HG03175 (cell line): Measurements from ENCODE around the gene CDHR1.

ENCODE experiments used
- ATAC-seq: cut with Tn5 transposase; IDR thresholded peaks from one replicate; pipeline ENCODE4 v1.9.1; 2021; ENCODE audit warnings: mild to moderate bottlenecking, moderate library complexity; ENCODE audit not compliant: unreplicated experiment

The CDHR1 gene

DNA sequence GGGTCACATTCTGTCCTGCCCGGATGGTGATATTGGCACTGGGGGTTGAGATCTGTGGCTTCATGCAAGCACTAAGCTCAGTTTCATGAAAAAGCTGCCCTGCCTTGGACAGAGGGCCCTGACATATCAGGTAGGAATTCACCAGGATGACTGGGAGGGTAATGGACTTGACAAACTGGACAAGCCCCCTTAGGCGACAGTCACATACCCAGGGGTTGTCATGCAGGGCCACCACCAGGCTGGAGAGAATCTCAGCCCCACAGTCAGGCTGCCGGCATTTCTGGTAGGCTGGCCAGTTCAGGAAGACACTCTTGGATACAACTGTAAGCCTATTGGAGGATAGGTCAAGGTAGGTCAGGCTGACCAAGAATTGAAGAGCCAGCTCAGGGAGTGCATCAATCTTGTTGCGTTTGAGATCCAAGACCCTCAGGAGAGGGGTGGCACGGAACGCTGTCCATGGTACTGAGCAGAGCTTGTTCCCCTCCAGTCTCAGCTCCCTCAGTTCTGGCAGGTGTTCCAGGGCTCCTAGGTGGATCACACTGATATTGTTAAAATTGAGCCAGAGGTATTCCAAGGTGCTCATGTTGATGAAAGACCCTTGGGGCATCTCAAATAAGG, 30.2 kb downstream of the CDHR1 start:
- ATAC-seq, result no peak

DNA sequence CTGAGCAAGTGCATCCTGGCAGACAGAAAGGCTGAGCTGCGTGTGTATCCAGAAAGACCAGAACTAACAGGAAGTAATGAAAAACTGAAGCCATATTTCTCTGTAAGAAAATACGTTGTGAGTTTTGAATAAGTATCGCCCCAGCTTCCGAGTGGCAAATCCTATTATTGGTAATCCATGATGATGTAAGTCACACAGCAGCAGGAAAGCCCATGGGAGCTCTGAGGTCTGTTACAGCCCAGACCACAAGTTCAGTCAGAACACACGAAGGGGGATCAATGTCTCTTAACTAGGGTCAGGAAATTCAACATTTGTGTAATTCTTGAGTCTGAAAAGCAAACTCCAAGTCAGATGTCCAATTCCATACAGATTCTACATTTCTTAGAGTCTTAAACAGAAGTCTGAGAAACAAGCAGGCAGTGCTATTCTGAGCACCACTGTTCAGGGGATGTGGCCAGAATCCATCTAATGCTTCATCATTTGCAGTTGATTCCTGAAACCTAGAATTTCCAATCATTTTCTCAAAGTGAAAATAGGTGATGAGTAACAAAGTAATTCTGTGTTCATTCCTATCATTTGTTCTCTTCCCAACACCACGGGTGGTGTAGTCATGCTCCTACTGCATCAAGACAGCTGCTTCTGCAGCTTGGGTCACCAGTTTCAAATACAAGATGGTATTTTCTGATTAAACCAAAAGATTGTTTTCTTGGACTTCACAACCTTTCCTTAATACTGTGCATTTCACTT, 31.3 kb downstream of the CDHR1 start, which contains the start of gene LRIT2:
Gene LRIT2 (minus strand): TSS at position 118 of the 747 bp plus-strand sequence. CDS start 24 bp downstream, at position 94.
- no peak for ATAC-seq

DNA sequence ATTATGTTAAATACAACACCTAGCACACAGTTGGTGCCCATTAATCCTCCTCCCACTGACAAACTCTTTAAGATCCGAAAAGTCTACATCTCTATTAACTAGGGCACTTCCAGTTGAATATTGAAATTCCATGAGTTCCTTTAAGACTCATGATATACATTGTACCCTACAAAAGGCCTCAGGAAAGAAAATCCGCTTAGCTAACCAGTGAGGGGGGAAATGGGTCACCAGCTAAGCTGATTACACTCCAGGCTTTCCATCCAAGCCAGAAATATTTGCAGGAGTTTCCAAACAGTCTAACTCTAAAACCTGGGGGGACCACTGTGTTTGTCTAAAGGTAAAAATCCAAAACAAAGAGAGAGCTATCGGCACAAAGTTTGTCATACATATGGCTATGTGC, 32.3 kb downstream of the CDHR1 start:
- ATAC-seq, result no peak

DNA sequence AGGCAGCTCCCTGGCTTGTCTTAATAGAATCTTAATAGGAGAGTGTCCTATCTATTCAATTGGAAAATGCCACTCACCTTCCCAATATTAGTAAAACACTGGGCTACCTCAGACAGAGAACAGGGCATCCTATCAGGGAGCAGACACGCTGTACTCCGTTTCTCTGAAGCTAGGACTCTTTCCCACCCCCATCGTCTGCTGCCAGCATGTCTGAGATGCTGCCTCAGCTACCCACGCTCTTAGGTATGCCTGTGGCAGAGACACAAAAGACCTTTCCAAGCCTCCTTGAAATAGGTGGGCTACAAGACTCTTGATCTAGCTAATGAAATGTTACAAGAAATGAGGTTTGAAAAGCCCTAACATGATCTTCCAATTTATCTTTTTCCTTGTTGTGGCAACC, 33.5 kb downstream of the CDHR1 start:
- ATAC-seq, result no peak

DNA sequence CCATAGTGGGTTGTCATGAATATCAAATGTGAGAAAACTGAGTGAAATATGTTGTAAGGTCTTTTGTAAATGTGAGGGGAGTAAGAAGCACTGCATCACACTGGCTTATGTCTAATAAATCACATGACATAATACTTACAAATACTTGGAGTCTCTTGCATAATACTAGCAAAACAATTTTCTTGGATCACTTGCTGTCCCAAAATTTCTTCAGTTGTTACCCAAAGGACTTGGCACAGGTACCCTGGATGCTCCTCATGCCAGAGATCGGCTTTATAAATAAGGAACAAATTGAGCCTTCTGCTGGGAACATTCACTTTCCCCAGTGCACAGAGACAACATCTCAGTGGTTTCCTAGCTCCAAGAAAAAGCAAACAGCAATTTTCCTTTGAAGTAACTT, 36.0 kb downstream of the CDHR1 start:
- no peak for ATAC-seq

DNA sequence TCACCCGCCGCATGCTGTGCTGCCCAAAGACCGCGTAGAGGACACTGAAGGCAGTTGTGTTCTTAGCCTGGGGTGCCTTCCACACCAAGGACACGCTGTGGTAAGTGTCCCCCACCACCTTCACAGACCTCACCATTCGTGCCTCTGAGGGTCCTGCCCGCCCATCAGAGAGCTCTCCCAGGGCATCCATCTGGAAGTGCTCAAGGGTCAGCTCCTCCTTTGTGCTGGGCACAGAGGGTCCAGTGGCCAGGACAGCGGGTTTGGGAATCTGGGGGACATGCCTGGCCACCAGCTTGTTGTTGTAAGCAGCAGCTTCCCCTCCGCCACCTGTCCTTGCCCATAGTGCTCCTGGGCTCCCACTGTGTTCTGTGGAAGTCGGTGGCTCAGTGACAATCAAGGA, 38.0 kb downstream of the CDHR1 start:
- ATAC-seq, result no peak

DNA sequence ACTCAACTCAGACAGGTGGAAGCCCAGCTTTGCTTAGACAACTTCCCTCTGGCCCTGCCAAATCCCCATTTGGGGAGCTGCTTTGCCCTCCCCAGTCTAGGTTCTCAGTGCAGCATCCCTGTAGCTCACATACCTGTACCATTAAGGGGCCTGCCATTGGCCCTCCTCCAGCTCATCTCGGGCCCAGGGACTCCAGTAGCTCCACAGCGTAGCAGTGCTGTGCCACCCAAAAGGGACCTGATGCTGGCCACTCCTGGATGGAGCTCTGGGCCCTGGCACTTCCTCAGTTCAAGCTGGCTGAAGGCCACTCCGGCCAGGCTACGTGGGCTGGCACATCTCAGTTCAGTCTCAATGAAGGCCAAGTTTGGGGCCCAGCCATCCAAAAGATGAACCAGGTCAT, 39.6 kb downstream of the CDHR1 start:
- no peak for ATAC-seq

DNA sequence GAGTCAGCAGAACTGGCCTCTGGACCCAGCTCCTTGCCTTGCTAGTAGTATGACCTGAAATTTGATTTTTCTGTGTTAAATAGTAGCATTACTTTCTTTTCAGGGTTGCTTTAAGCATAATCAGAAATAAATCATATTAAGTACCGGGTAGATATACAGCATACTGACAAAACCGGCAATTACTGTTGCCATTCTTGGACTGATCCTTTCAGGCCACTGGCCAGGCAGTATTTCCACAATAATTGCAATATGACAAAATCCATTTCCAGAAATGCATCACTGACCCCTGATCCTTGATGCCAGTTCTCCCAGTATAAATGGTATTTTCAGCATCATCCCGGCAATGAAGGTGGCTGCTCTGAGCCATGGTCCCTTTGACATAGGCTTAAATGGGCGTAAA, 40.1 kb downstream of the CDHR1 start:
- no peak for ATAC-seq

DNA sequence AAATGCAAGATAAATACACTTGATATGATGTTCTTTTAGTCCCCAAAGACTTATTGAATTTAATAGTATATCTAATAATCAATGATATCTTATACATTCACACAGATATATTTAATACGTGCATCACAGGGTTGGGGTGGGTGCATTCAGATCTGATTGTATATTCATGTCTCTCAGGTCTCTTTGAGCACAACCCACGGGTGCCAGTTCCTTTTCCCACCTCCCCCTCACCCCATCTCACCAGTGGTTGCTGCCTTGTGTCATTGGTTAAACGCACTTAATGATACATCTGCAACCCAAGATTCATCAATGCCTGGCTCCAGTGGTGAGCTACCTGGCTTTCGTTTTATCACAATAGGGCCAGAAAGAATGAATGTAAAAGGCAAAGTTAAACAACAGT, 40.8 kb downstream of the CDHR1 start:
- no peak for ATAC-seq

DNA sequence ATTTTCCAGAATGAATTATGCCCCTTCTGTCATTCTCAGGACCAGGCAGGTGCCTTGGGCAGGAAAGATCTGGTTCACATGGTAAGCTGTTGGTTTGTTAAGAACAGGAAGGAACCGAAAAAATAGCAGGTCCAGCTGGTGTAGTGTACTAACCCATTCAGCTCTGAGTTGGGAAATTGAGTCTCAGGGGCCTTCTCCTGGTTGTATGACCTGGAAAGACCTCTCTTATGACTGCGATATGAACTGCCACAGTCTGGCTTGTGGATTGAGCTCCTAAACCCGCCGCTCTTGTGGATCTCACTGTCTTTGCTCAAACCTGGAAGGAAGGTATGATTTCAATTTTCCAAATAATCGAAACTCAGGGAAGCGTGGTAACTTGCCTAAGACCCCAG, 42.5 kb downstream of the CDHR1 start:
- ATAC-seq, result no peak

DNA sequence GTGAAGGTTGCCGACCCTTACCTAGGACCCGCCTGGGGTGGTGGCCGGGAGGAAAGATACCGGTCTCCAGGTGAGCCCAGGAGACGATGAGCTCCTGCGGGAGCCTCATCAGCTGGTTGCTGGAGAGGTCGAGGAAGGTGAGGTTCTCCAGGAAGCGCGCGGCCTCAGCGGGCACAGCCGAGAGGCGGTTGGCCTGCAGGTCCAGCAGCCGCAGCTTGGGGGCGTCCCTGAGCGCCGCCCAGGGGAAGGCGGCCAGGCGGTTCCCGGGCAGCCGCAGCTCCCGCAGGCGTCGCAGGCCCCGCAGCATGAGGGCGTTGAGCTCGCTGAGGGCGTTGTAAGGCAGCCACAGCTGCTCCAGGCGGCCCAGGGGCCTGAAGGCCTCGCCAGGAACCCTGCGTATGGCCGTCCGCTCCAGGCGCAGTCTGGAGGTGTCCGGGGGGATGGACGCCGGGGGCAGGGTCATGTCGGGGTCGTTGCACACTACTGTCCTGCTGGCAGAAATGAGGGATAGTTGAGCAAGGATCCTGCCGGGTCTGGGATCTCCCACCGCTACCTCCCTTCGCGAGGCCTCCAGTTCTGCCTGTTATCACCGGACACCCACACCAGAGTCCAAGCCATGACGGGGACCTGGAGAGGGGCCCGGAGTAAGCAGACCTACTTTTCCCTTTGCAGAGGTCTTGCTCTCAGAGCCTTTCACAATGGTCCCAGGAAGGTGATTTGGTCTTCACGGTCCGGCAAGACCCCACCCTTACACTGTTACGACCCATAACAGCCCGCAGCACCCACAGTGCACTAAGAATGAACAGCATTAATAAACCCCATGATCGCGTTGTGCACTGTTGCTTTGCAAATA, 43.1 kb downstream of the CDHR1 start:
- ATAC-seq, result no peak

DNA sequence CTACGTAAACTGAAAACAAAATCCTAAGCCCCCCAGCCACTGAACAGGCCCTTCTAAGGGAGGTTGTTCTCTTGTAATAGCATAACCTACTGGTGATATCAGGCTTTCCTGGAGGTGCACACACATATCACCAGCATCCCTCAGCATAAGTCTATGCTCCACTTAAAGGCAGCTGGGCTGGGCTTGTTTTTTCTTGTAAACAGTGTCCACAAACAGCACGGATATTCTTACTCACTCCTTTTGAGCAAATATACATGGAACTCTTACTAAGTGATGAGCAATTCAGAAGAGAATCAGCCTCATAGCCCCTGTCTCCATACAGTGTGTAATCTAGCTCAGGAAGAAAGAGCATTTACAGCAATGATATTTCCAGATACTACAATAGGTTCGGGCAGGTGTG, 44.6 kb downstream of the CDHR1 start:
- no peak for ATAC-seq

DNA sequence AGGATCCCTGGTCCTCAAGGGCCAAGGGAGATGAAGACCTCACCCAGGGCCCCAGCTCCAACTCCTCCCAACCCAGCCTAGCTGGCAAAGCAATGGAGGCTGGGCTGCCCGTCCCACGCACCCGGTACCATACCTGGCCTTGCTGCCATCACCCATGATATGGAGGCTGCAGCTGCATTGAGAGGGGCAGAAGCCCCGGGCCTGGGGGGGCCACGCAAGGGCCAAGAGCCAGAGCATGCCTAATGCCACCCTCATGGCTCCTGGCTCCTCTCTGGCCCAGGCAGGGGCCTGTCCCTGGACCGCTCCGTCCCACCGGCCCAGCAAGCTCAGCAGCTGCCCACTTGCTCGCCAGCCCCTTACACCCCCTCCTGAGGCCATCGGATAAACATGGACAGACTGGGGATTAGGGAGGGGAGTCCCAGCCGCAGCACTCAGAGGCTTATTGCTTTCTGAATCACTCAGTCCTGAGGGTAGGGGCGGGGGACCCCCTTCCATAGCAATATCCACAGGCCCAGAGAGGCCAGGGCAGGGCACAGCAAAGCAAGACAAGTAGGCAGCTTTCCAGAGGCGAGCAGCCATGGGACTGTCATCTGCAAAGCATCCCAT, 47.0 kb downstream of the CDHR1 start, which contains the start of gene LRIT1:
Gene LRIT1 (minus strand): TSS at position 362 of the 606 bp plus-strand sequence. CDS start 107 bp downstream, at position 255.
- no peak for ATAC-seq

DNA sequence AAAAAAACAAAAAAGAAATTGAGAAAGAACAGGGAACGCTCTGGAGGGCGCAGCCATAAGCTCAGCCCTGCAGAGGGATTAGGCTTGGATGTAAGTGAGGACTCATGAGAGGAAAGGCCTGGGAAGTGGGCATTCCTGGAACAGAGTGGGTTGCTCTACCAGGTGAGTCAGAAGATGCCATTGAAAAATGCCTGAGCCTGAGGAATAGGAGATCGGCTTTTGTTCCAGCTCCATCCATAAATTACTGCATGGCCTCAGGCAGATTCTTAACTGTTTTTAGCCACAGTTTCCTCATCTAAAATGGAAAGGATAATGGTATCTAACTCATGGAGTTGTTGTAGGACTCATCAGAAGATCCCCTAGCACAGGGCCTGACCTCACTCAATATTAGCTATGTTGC, 49.4 kb downstream of the CDHR1 start:
- no peak for ATAC-seq

DNA sequence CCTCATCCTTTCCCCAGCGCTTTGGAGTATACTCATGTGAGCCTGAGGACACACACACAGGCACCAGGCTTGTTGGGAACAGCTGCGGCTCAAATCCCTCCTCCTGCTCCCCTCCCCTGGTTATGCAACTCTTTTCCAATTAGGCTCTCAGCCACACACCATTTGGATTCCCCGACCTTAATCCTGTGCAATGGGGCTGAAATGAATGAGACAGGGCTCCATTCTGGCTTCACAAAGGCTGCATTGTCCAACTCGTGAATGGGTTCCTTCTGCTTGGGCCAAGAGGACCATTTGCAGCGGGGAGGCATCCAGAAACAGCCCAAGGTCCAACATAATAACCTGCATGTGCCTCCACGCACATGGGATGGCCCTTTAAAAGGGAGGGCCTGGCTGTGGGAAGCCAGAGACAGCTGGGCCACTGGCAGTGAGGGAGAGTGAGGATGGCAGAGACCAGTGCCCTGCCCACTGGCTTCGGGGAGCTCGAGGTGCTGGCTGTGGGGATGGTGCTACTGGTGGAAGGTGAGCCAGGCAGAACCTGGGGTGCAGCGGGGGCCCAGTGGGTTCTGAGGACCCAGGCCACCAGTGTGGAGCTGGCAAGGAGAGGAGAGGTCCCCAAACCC, 50.4 kb downstream of the CDHR1 start, which contains the start of gene RGR:
Gene RGR (plus strand): TSS at position 403 of the 620 bp plus-strand sequence. CDS start 38 bp downstream, at position 441.
- ATAC-seq, result no peak

DNA sequence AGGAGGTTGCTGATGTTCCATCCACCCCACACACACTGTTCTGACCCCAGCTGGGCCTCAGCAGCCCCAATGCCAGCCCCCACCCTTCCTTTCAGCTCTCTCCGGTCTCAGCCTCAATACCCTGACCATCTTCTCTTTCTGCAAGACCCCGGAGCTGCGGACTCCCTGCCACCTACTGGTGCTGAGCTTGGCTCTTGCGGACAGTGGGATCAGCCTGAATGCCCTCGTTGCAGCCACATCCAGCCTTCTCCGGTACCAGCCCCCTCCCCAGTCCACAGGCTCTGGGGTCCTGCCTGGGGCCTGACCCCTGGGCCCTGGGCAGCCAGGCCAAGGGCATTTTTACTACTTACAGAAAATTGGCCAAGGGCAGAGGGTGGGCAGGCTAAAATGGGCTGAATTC, 53.2 kb downstream of the CDHR1 start:
- ATAC-seq, result no peak

DNA sequence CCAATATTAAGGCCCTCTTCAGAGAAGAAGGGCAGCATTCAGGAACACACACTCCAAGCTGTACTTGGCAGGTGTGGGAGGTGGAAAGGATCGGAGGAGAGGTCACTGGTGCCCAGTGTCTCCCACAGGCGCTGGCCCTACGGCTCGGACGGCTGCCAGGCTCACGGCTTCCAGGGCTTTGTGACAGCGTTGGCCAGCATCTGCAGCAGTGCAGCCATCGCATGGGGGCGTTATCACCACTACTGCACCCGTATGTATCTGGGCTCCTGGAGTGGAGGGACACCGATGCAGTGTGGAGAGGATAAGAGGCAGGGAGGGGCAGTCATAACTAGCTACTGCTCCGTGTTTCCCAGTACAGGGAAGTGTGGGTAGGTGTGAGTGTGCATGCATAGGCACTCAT, 54.5 kb downstream of the CDHR1 start:
- ATAC-seq, result no peak

DNA sequence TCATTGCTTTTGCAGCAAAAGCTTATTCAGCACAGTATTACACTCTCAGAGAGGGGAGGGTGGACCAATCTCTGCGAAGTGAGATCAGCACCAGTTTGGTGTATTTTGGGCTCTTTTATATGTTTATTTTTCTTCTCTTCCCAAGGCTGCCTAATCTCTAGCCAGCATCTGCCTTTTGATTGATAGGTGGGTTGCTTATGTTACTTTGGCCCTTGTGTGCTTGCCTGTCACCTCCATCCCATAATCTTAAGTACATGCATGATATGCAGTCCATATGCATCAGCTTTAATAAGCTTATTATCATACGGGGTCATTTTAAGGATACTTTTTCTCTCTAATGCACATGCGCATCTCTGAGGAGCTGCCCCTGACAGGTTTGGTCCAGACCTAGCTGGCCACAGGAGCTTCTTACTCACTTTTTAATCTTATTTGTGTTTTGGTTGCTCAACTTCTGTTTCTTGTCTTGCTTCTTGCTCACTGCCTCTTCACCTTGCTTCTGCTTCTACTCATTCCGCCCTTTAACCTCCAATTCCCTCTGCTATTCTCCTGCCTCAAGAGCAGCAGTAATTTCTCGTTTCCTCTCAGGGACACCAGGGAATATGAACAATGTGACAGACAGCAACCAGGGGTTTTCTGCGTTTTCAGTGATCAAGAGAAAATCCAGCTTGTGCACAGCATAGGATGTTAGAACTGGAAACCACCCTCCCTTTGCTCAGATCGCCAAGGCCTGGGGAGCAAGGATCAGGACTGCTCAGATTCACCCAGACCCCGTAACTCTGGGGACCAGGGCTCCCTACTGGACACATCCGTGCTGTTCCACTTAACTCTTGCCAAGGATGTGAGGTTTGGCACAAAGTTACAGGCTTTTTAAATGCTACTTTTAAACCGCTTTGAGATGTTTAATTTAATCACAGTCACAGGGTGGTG, 60.5 kb downstream of the CDHR1 start:
- no peak for ATAC-seq

DNA sequence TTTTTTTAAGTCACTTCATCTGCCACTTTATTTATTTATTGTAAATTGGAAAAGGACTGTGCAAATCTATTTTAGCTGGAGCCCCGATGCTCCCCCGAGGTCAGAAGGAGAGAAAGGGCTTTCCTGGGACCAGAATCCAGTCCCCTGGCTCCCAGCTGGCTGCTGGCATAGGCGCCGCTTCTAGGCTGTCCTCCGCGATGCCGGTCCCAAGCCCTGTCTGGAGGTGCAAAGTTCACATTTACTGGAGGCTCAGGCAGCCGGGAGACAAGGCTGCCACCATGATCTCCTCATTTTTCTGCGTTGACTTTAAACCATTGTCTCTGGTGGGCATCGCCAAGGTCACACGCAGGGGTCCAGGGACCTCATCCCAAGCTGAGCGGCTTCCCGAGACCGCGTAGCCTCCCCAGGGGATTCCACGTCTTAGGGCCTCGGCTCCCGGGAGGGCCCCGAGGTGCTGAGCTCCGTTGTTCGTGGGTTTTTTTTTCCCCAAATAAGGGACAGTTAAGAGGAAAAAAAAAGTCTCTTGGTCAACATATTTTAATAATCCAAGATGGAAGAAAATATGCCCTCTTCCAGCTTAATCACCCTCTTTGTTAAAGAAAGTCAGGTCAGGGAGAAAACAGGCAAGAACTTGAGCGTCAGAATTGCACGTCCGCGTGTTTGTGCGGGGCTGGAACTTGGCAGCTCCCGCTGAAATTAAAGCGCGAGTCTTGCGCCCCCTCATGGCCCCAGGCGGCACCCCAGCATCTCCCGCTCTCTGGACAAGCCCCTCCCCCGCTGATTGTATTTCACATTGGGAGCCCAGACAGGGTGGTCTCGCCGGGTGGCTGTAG, 62.4 kb downstream of the CDHR1 start:
- ATAC-seq, result no peak
